Measurements from ENCODE around the gene POLR1F.
A peak's percentile ranks its signal among the peaks of the same experiment; 100 is the strongest.
"Not testable (repeated sequence)": the region's sequence is repeated elsewhere in the genome, so short reads cannot be mapped to it uniquely, and the experiment has no call there.

The POLR1F gene, protein sequence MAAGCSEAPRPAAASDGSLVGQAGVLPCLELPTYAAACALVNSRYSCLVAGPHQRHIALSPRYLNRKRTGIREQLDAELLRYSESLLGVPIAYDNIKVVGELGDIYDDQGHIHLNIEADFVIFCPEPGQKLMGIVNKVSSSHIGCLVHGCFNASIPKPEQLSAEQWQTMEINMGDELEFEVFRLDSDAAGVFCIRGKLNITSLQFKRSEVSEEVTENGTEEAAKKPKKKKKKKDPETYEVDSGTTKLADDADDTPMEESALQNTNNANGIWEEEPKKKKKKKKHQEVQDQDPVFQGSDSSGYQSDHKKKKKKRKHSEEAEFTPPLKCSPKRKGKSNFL

DNA sequence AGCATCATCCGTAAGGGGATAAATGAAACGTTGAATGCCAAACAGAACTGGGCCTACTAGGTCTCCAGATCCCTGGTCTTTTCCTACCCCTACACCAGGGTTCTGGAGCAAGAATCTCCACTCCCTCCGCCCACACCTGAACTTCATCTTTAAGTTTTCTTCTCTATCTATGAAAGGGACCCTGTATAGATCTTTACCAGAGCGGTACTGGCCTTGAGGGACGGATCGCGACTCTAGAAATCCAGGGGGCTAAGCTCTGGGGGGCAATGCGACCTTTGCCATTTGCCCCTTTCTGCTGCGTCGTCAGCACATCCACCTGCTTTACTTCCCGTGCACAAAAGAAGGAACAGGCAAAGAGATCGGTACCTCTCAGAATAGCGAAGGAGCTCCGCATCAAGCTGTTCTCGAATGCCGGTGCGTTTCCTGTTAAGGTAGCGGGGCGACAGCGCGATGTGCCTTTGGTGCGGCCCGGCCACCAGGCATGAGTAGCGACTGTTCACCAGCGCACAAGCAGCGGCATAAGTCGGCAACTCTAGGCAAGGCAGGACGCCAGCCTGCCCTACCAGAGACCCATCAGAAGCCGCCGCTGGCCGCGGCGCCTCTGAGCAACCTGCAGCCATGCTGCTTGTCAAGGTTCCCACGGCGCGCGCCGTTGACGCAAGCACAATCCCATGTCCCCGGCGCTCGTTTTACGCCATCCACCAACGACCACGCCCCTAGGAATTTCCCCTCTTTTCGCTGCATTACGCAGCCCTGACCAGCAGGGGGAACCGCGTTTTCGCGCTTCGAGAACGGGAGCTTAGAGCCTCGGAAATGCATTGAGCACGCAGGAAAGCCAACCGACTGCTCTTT lies at the start of gene POLR1F:
TSS of gene POLR1F (minus strand) at position 641 of the 852 bp plus-strand sequence. CDS start at position 620, 21 bp downstream.
- peak; percentile 82 to 85 for DNase-seq (ENCODE audit: low read depth in 1 of 2, low spot score in 1 of 2)

DNA sequence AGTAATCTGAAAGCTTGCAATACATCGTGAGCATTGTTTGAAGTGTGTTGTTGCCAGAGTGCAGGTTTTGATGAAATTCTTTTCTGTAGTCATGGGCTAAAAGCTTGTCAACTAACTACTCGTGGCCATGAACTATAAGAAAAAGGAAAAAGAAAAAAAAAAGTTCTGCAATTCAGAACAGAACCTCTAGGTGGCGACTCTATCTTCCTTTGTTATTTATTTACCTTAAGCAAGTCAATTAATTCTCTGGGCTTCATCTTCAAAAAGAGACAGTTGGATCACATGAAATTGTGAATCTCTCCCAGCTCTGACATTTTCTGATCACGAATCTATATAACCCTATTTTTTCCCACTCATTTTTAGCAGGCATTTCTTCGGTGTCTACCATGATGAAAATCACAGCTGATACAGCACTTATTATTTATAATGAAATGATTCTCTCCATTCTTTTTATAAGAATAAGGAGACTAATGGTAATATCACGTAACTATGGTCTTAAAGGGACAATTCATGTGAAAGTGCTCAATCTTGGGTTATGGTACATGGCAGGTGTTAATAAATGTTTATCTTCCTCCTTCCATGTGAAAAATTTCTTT lies 45.8 kb upstream of the POLR1F start:
- DNase-seq (ENCODE audit: low read depth in 1 of 2, low spot score in 1 of 2) = no peak

DNA sequence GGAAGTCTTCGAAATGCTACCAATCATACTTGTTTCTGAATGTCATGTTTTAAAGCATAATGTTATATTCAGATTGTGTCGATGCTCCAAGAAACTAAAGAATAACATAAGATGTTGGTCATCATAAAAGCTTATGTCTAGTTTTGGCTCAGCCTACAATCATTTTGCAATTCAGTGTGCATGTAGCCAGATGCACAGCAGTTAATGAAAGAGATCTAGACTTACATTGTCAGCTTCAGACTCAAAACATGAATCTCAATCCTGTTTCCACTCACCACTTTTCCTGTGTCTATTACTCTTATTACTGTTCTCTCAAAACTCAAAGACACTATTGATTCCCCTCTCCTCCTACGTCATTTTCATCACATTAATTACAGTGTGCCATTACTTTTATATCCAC lies 43.2 kb upstream of the POLR1F start:
- DNase-seq (ENCODE audit: low read depth in 1 of 2, low spot score in 1 of 2) = no peak

DNA sequence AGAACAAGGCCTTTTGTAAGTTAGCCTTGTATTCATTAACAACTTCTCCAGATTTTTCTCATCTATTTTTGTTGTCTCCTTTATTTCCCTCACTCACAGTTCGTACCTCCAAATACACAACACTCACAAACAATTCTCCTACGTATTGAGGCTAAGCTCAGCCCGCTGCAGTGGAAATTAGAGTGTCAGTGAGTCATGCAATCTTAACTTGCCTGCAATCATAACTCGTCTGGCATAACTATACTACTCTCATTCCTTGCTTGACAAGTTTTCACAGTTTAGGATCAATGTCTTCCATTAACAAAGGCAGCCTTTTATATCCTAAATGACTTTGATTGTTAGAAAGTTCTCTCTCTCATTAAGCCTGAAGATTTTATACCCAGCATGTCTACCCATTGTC lies 40.8 kb upstream of the POLR1F start:
- DNase-seq (ENCODE audit: low read depth in 1 of 2, low spot score in 1 of 2) = no peak

DNA sequence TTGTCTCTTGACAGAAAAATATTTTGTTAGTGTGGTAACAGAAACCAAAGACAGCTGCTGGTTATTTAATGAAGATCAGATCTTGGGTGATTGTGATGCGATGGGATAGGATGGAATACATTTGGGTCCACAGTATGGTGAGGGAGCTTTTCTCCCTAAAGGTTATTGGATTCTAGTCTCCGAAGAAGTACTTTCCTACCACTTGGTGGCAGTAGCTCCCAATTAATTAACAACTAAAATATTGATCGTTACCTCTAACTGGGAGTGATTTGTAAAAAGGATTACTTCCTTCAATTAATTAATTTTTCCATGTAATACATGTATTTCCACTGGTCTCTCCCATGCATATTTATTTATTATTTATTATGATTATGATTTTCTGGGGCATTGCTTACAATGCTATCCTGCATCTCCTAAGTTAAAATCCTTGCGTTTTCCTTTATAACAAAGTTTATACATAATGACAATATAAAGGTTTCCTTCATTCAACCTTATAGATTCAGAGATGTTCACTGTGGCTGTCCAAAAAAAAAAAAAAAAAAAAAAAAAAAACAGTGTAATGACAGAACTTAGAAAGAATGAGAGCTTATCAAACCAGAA lies 39.0 kb upstream of the POLR1F start:
- DNase-seq (ENCODE audit: low read depth in 1 of 2, low spot score in 1 of 2) = no peak

DNA sequence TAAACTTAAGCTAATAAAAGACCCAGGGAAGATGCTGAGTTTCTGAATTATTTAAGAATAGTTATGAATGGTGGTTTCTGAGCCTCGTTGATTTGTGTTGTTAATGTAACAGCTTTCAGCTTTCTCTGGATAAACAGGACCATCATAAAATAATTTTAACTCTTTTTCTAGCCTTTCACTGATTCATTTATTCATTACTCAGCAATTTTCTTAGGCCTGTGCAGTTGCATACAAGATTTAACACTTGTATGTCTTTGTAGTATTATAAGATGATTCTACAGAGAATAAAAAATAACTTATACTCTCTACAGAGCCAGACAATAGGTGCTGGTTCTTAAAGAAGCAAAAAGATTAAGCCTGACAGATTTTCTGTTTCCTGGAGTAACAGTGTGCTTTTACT lies 35.2 kb upstream of the POLR1F start:
- DNase-seq (ENCODE audit: low read depth in 1 of 2, low spot score in 1 of 2) = no peak

DNA sequence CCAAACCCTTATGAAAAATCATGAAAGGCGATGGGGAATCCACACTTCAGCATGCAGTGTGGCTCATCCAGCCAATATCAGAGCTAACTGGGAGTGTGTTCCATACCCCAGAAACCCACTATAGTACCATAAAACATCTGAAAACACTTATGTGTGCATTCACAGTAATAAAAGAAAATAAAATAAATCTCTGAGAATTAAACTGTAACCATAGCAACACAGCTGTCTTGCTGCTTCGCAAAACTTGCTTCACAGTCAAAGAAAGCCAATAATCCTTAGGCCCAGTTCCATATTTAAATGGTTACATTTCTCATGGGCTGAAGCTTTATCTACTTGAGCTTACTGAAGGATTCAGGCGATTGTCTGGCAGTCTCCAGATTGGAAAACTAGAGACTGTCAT lies 19.9 kb upstream of the POLR1F start:
- DNase-seq (ENCODE audit: low read depth in 1 of 2, low spot score in 1 of 2) = no peak

DNA sequence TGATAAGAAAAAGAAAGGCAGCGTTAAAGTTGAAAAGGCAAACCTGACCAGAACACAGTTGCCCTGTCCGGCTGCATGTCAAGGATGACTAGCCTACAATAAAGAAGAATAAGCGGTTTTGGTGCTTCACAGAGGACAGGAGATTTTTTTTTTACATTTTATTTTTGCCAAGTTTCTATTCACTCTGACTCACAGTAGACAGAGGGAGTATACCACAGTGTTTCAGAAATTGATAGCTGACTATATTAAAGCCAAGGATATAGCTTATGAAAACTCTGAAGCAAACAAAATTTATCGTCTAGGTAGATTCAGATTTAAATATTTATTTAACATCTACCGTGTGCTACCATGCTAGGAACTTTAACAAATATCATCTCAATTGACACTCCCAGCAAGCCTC lies 16.9 kb upstream of the POLR1F start:
- DNase-seq (ENCODE audit: low read depth in 1 of 2, low spot score in 1 of 2) = no peak

DNA sequence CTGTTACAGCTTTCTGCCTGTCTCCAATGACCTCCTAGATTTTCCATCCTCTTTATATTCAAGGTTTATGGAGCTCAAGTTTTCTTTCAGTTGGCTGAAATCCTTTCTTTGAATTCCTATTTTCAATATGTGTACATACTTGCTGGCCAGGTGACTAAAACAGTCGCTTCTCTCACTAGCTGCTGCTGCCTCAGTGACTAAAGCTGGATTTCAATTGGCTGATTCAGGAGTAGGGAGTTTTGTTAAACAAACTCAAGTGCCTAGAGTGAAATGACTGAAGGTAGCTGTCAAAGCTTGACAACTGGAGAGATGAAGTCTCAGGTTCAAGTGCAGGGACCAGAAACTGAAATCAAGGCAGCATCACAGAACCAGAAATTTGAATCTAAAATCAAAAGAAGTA lies 6.7 kb upstream of the POLR1F start:
- no peak for DNase-seq (ENCODE audit: low read depth in 1 of 2, low spot score in 1 of 2)

DNA sequence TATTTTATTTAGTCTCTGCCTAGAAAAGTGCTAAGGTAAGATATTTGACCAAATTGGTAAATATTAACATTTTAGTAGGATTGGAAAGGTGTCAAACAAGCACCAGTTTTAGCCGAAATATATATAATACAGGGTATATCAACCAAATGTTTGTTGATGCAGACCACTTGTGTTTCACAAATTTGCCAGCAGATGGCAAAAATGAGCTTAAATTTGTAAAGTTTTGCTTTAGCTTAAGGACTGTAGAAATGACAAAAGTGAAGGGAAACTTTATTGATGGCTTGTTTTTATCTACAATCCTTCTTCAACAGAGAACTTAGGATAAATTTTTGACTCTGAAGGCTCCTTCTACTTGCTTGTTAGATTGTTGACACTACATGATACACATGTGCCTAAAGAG lies 4.8 kb upstream of the POLR1F start:
- DNase-seq (ENCODE audit: low read depth in 1 of 2, low spot score in 1 of 2) = no peak

DNA sequence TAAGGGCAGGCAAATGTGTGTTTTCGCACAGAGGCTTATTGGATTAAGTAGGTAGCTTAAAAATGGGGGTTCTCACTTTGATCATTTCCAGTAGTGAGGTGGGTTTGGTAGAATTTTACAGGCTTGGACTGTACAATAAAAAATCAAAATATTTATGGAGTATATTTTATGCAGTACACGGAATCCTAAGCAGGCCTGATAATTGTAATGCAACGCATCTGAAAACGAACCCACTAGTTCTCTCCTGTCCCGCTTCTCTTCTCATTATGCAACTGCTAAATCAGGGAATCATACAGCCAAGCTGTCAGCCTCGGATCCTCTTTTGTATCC lies 377 bp upstream of the POLR1F start:
- no peak for DNase-seq (ENCODE audit: low read depth in 1 of 2, low spot score in 1 of 2)

DNA sequence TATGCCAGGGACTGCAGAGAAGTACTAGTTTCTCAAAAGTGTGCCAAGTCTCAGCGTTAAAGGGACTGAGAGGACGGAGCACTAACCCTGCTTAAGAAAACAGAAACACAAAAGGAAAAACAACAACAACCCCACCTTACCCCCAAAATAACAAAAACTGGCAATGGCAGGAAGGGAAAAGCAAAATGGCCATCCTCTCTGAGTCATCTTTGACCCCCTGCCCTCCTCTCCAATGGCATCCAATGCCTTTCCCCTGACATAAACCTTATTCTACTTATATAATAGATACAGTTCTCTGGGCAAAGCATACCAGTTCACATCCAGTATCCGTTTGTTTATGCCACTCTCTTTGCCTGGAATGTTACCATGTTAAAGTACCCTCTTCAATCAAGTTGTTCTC lies 1.6 kb downstream of the POLR1F start:
- DNase-seq (ENCODE audit: low read depth in 1 of 2, low spot score in 1 of 2) = no peak

DNA sequence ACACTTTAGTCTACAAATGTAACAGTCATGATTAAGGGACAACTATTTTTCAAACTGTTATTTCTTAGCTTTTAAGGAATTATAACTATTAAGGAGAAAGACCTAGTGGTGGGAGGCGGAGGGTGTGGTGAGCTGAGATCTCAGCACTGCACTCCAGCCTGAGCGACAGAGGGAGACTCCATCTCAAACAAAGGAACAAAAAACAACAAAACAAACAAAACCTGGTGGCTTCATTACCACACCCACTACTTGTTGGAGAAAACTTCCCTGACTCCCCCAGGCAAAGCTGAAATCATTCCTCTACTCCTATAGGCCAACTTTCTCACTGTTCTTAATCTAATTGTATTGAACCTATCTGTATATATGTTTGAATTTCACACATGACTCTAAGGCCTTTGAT lies 3.2 kb downstream of the POLR1F start:
- no peak for DNase-seq (ENCODE audit: low read depth in 1 of 2, low spot score in 1 of 2)

DNA sequence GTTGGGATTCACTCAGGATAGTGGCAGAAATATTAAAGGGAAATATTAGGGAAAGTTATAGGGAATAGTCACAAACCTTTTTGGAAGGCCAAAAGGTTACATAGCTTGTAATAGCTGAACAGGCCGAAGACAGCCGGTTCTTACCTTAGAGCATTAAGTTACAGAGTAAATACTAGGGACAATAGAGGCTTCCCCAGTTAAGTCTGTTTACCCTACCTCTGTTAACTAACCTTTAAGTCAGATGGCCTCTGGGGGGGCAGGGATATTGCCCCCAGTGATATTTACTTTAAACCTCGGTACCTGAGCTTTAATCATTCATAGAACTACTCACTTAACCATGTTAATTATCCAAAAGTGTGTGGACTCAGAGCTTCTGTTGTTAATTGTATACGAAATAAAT lies 7.4 kb downstream of the POLR1F start:
- no peak for DNase-seq (ENCODE audit: low read depth in 1 of 2, low spot score in 1 of 2)

DNA sequence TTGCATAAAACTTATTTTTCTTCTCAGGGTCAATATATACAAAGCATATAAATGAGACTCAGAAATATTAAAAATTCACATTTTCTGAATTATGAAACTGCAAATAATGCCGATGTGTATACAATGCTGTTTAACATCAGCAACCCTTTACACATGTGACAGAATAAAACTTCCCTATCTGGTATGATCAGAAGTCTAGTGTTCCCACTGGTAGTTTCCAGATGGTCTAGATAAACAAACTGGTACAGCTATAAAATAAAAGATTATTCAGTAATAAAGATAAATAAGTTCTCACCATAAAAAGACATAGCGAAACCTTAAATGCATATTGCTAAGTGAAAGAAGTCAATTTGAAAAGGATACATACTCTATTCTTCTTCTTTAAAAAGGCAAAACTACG lies 7.9 kb downstream of the POLR1F start:
- no peak for DNase-seq (ENCODE audit: low read depth in 1 of 2, low spot score in 1 of 2)

DNA sequence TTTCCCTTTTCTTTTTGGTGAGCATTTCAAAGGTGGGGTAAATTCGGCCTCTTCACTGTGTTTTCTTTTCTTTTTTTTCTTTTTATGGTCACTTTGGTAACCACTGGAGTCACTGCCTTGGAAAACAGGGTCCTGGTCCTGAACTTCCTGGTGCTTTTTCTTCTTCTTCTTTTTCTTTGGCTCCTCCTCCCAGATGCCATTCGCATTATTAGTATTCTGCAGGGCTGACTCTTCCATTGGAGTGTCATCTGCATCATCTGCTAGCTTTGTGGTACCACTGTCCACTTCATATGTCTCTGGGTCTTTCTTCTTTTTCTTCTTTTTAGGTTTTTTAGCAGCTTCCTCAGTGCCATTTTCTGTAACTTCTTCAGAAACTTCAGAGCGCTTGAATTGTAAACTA lies 10.5 kb downstream of the POLR1F start:
- no peak for DNase-seq (ENCODE audit: low read depth in 1 of 2, low spot score in 1 of 2)

DNA sequence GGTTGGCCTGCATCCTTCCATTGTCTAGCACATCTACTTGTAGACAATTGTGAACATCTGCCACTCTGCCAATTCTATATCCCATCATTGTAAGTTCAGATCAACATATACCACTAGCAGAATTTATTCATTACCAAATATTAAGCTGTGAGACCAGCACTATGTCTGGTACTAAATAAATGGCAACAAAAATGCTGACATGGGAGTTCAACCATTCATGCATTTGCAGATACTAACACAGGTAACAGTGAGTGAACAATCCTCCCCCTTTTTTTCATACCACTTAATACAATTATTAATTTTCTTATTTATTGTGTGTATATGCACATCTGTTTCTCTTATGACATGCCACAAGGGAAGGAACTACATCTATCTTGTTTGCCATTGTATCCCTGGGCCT lies 11.9 kb downstream of the POLR1F start:
- no peak for DNase-seq (ENCODE audit: low read depth in 1 of 2, low spot score in 1 of 2)

DNA sequence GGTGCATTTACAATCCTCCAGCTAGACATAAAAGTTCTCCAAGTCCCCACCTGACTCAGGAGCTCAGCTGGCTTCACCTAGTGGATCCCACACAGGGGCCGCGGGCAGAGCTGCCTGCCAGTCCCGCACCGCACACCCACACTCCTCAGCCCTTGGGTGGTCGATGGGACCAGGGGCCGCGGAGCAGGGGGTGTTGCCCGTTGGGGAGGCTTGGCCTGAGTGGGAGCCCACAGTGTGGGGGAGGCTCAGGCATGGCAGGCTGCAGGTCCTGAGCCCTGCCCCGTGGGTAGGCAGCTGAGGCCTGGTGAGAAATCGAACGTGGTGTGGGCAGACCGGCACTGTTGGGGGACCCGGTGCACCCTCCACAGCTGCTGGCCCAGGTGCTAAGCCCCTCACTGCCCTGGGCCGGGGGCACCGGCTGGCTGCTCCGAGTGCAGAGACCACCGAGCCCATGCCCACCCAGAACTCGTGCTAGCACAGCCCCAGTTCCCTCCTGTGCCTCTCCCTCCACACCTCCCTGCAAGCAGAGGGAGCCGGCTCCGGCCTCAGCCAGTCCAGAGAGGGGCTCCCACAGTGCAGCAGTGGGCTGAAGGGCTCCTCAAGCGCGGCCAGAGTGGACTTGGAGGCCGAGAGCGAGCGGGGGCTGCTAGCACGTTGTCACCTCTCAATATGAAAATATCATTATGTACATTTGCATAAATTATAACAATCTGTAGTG lies 16.6 kb downstream of the POLR1F start:
- DNase-seq (ENCODE audit: low read depth in 1 of 2, low spot score in 1 of 2) = no peak

DNA sequence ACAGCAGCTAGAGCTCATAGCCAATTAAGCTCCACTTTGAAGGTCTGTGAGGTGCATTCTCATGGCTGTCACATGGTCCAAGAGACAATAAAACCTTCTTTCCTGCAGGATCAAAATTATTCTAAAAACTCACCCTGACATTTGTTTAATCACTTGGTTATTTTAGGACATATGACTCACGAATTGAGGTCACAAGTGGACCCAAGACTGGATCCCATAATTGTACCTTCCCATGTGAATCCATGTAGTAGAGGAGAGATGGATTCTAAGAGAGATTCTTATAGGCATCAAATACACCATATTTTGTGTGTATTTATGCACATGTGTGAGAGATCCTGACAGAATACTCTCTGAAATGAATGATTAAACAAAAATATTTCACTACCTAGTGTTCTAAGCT lies 18.1 kb downstream of the POLR1F start:
- DNase-seq (ENCODE audit: low read depth in 1 of 2, low spot score in 1 of 2) = no peak

DNA sequence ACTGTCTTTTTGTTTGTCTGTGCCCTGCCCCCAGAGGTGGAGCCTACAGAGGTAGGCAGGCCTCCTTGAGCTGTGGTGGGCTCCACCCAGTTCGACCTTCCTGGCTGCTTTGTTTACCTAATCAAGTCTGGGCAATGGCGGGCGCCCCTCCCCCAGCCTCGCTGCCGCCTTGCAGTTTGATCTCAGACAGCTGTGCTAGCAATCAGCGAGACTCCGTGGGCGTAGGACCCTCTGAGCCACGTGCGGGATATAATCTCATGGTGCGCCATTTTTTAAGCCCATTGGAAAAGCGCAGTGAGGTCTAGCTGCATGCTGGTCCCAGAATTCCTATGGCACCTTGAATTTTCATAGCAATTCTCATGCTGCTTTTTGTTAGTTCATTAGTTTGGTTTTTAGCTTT lies 19.7 kb downstream of the POLR1F start:
- not testable (repeated sequence) for DNase-seq (ENCODE audit: low read depth in 1 of 2, low spot score in 1 of 2)

DNA sequence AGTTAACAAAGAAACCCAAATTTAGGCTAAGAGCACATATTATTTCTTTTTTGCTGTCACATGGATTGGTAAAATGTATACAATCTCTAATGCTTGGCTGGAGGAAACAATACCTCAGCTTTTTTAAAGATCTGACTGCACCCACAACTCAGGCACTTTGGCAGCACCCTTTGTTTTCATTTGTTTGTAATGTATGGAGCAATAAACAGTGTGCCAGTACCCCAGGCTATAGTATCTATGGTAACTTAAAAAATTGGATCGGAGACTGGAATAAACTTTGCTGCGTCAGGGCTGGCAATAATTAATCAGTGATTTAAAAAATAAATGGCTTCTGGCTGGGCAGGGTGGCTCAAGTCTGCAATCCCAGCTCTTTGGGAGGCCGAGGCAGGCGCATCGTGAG lies 27.2 kb downstream of the POLR1F start:
- no peak for DNase-seq (ENCODE audit: low read depth in 1 of 2, low spot score in 1 of 2)

Data from activated T-helper 1 cell treated with anti-CD3 and anti-CD28 coated beads, Interleukin-2, amount 50 U/mL, for 16 hours (primary cell).